GM21526 (cell line): ENCODE data around the gene FMO2.
"Not testable (repeated sequence)": the region's sequence is repeated elsewhere in the genome, so short reads cannot be mapped to it uniquely, and the experiment has no call there.

Source experiments
- ATAC-seq: cut with Tn5 transposase; IDR thresholded peaks from one replicate; pipeline ENCODE4 v1.9.1; 2021; ENCODE audit warnings: moderate library complexity; ENCODE audit not compliant: unreplicated experiment, low FRiP score

Gene FMO2

GRCh38 chr1:171218661-171219060 lies 33.6 kb downstream of the FMO2 start:
- ATAC-seq = no peak

DNA sequence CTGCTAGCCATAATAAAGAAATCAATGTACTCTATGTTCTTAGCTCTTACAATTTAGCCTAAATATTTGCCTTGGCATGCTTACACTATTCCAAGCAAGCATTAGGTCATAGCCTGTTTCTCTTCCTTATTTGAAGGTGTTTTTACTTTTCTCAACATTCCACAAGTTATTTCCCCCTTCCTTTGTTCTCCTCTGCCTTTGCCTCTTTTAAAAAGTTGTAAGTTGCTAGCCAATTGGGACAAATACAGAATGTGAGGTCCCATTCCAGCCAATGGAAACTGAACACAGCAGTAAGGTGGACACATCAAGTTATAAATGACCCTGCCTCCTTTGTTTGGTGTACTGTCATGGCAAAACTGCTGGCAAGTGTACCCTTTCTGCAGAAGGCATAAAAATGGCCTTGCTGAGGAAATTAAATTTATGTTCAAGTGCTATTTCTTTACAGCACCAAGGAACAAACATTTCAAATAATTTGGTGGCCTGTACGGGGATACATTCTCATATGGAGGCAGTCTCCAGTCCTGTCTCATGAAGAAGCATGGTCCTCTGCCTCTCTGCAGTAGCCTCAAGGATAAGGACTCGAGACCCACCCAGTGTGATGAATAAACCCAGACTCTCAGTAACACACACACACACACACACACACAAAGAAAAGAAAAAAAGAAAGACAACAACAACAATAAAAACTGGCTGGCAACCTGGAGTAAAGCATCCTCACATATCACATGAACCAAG lies 34.4 kb downstream of the FMO2 start:
- ATAC-seq = no peak

- ATAC-seq = no peak
Observed at GRCh38 chr1:171220081-171220420, 35.0 kb downstream of the FMO2 start.

DNA sequence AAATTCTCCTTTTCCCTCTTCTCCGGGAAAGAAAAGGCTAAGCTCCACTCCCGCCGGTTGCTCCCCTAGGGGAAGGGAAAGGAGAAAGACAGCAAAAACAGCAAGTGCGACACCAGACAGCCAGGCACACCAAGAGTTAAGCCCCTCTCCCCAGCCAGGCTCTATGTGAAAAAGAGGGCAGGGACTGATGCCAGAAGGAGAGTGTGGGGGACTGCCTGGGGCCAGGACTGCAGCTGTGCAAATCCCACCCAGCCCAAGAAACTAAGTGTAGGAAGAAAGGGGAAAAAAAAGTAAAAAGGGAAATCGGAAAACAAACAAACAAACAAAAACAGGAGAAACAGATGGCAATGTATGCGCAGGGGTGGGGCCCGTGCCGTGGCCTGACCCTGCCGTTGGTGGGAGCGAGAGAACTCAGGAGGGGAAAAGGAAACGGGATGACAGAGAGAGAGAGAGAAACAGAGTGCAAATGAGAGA lies 35.5 kb downstream of the FMO2 start:
- ATAC-seq = no peak

- no peak for ATAC-seq
Observed at GRCh38 chr1:171221665-171222591, 36.8 kb downstream of the FMO2 start.

GRCh38 chr1:171222936-171223335 lies 37.8 kb downstream of the FMO2 start:
- no peak for ATAC-seq

GRCh38 chr1:171224257-171224656 lies 39.2 kb downstream of the FMO2 start:
- ATAC-seq = not testable (repeated sequence)

- ATAC-seq = peak; percentile 94
Observed at GRCh38 chr1:171226747-171227370, 41.8 kb downstream of the FMO2 start.

GRCh38 chr1:171231326-171231725 lies 46.2 kb downstream of the FMO2 start:
- ATAC-seq = no peak

- ATAC-seq = no peak
Observed at GRCh38 chr1:171233183-171233582, 48.1 kb downstream of the FMO2 start.

GRCh38 chr1:171236231-171236630 lies 51.1 kb downstream of the FMO2 start:
- not testable (repeated sequence) for ATAC-seq

DNA sequence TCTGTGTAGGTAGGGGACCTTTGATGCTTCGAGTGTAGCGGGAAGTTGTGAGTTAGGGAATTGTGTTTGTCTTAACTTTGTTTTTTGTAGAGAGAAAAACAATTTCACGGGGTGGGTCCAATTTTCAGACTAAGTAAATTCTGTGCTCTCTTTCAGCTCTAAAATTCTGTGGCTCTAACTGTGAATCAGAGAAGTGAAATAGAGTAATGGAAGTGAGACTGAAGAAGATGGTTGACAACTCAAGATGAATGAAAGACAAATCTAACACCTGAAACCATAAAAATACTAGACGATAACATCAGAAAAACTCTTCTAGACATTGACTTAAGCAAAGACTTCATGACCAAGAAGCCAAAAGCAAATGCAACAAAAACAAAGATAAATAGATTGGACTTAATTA lies 58.8 kb downstream of the FMO2 start:
- ATAC-seq = no peak

DNA sequence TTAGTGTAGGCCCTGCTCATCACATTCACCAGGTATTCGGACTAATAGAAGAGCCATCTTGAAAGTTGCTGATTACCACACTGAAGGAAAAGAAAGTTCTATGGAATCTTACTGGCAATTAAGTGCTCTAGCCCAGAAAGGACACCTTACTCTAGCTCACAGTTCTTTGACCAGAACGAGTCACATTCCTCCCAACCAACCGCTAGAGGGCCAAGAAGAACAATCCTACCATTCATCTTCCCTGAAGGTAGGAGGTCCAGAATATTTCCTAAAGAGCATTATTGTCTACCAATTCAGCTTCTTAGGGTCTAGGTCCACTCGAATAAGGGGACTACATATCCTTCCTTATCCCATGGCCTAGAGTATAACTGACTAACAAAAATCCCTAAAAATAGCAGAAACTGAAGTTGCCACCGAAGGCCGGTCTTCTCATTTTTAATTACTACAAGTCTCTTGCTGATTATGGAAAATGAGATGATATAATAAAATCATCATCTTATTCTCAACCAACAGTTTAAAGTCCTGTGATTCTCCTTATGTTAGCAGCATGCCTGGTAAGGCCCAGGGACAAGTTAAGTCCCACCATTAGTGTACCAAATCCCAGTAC lies 60.5 kb downstream of the FMO2 start:
- peak; percentile 93 for ATAC-seq

DNA sequence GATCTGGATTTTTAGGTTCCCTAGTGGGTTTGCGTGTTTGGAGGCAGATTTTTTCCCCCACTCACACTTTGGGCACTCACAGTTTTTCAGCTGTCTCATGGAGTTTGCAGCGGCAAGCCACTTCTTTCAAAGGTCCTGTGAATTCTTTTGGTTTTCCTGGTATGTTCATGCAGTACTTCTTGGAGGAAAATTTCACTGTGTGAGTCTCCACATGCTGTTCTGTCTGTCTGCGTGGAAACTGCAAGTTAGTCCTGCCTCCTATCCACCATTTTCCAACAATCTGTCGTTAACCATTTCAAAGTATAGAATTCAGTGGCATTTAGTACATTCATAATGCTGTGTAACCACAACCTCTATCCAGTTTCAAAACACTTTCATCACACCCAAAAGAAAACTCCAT lies 62.4 kb downstream of the FMO2 start:
- ATAC-seq = no peak

DNA sequence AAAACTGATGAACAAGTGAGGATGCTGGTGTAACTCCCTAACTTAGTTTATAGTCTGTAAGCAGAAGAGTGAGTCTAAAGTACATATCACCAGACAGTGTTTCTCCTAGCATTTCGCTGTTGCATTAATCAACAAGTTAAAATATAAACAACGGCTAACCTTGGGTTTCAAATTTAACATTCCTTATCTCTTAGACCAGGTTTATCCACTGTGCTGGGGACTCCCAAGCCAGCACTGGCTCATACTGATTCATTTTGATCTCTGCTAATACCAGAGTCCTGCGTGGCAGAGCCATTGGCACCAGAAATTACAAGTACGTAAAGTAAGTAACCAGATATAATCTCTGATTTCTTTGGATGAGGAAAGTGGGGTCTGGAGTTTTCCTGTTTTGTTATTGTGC lies 63.2 kb downstream of the FMO2 start, which contains the start of gene FMO1:
Gene FMO1 (plus strand): TSS at position 193 of the 400 bp plus-strand sequence. CDS start 9,594 bp downstream, outside the sequence.
- ATAC-seq = no peak

GRCh38 chr1:171248841-171249240 lies 63.7 kb downstream of the FMO2 start:
- ATAC-seq = no peak

- ATAC-seq = no peak
Observed at GRCh38 chr1:171250263-171250662, 65.2 kb downstream of the FMO2 start.

DNA sequence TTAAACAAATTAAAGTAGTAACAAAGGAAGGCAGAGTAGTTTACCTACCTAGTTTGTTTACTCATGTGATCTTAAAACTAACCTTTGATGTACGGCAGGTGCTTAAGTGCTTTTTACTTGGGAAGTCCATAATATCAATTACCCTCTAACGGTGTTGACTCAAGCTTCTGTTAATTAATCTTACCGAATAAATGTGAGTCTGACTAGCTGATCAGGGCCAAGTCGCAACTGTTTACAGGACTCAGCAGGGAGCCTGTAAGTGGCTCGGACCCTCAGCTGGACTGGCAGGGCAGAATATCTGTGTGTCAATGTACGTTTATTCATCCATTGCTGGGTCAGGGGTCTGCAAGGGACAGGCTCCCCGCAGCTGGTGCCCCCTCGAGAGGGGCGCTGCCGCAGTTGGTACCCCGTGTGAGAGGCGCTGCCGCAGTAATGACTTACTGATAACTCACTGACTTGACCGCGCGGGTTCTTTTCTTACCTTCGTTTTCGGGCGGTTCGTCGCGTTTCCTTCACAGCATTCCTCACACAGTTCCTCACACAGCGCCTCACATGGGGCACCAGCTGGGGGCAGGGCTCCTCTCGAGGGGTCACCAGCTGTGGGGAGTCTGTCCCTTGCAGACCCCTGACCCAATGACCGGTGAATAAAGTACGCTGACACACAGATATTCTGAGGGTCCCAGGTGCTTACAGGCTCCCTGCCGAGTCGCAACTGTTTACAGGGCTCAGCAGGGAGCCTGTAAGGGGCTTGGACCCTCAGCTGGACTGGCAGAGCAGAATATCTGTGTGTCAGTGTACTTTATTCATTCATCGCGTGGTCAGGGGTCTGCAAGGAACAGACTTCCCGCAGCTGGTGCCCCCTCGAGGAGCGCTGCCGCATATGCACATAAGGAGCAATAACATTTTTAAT lies 66.2 kb downstream of the FMO2 start:
- no peak for ATAC-seq

DNA sequence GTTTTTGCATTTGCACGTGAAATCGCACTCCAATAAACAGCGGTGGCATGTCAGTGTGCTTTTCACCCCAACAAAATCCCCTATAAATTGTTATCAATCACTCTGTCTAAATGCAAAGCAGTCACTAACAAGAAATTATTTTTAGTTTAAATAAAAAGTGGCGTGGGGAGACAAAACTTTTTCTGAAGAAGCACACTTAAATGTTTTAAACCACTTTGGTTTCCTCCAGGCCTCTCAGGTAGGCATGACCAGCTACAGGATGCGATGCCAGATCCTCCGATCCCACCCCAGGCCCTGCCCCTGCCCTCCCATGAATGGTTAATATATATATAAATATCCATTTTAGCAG lies 66.8 kb downstream of the FMO2 start:
- no peak for ATAC-seq

- peak; percentile 91 for ATAC-seq
Observed at GRCh38 chr1:171252482-171252881, 67.4 kb downstream of the FMO2 start.
